ENCODE measurements around the gene NYNRIN.

GRCh38 chr14:24441904-24442239, 43.1 kb downstream of the NYNRIN start:
- TF ChIP-seq, protein P1, sequence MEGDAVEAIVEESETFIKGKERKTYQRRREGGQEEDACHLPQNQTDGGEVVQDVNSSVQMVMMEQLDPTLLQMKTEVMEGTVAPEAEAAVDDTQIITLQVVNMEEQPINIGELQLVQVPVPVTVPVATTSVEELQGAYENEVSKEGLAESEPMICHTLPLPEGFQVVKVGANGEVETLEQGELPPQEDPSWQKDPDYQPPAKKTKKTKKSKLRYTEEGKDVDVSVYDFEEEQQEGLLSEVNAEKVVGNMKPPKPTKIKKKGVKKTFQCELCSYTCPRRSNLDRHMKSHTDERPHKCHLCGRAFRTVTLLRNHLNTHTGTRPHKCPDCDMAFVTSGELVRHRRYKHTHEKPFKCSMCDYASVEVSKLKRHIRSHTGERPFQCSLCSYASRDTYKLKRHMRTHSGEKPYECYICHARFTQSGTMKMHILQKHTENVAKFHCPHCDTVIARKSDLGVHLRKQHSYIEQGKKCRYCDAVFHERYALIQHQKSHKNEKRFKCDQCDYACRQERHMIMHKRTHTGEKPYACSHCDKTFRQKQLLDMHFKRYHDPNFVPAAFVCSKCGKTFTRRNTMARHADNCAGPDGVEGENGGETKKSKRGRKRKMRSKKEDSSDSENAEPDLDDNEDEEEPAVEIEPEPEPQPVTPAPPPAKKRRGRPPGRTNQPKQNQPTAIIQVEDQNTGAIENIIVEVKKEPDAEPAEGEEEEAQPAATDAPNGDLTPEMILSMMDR (IDR thresholded peaks at IDR 0.05): no peak
- no peak for TF ChIP-seq POLR2AphosphoS5 (IDR thresholded peaks at IDR 0.05; ENCODE audit: low read depth, low read length)
